Activated T-helper 2 cell treated with anti-CD3 and anti-CD28 coated beads, Interferon-gamma antibody, Interleukin-2, Interleukin-4, amounts not matched to agents 10 μg/mL and 5 μg/mL and 100 μg/mL, durations not matched to agents 14 hours and 24 hours and 36 hours (primary cell): ENCODE data around the gene GINS1. TPM values are rescaled to one million over a fixed set of nuclear protein-coding genes. Genes with fewer than 3 reads are reported as not detected.

Source experiments
- DNase-seq: peaks from one replicate; pipeline ENCODE4 v3.0.0; 2021; ENCODE audit warnings: low spot score
- H3K27ac Mint-ChIP-seq: one replicate; pipeline ENCODE4 v1.8.0; 2021; ENCODE audit warnings: mixed read lengths
- H3K27me3 Mint-ChIP-seq: one replicate; pipeline ENCODE4 v1.8.0; 2021; ENCODE audit warnings: low read depth, mixed read lengths
- H3K36me3 Mint-ChIP-seq: one replicate; pipeline ENCODE4 v1.8.0; 2021; ENCODE audit warnings: low read depth, mixed read lengths
- H3K4me1 Mint-ChIP-seq: one replicate; pipeline ENCODE4 v1.8.0; 2021; ENCODE audit warnings: low read depth, mixed read lengths
- H3K4me3 Mint-ChIP-seq: one replicate; pipeline ENCODE4 v1.8.0; 2021; ENCODE audit warnings: low read depth, mild to moderate bottlenecking, moderate library complexity, mixed read lengths
- H3K9me3 Mint-ChIP-seq: one replicate; pipeline ENCODE4 v1.8.0; 2021; ENCODE audit warnings: mixed read lengths
- intact Hi-C: fragments of 100-400 bp; cut with micrococcal nuclease; formaldehyde crosslinking; loops from one replicate; pipeline ENCODE4 v1.15.1; 2023
- total RNA-seq: library from RNA; stranded (reverse); gene quantifications from 2 replicates; pipeline ENCODE4 v1.2.3, GENCODE V29; 2022

GINS1 gene
- total RNA-seq, 1 donor from 2014 or later = 36.3 TPM

- H3K9me3 Mint-ChIP-seq = no peaks in the 10 kb centered on the region
- DNase-seq = no peak
- H3K36me3 Mint-ChIP-seq = no peaks in the 10 kb centered on the region
- intact Hi-C loops = no loop called here
- no peak overlapping the region for H3K27ac Mint-ChIP-seq
- no peaks in the 10 kb centered on the region for H3K4me1 Mint-ChIP-seq
- no peaks in the 10 kb centered on the region for H3K27me3 Mint-ChIP-seq
- no peak overlapping the region for H3K4me3 Mint-ChIP-seq
These were observed 71.6 kb downstream of the GINS1 start for GRCh38 chr20:25478889-25479568.

GRCh38 chr20:25479638-25480037 lies 72.2 kb downstream of the GINS1 start:
- Mint-ChIP-seq H3K27ac (no peak overlapping the region), H3K27me3 (no peaks in the 10 kb centered on the region), H3K4me1 (peaks cover 2% of the 10 kb centered on the region), H3K4me3 (no peak overlapping the region), H3K9me3 (no peaks in the 10 kb centered on the region), H3K36me3 (no peaks in the 10 kb centered on the region)
- DNase-seq = no peak
- intact Hi-C loops = no loop called here

GRCh38 chr20:25480156-25480555 lies 72.7 kb downstream of the GINS1 start:
- H3K27ac Mint-ChIP-seq = no peak overlapping the region
- no peaks in the 10 kb centered on the region for H3K36me3 Mint-ChIP-seq
- no peak for DNase-seq
- no peak overlapping the region for H3K4me3 Mint-ChIP-seq
- H3K4me1 Mint-ChIP-seq = peaks cover 7% of the 10 kb centered on the region
- intact Hi-C loops = no loop called here
- no peaks in the 10 kb centered on the region for H3K9me3 Mint-ChIP-seq
- no peaks in the 10 kb centered on the region for H3K27me3 Mint-ChIP-seq

- no peaks in the 10 kb centered on the region for H3K36me3 Mint-ChIP-seq
- no peaks in the 10 kb centered on the region for H3K9me3 Mint-ChIP-seq
- peaks cover 9% of the 10 kb centered on the region for H3K4me1 Mint-ChIP-seq
- no peak for DNase-seq
- intact Hi-C loops = no loop called here
- no peaks in the 10 kb centered on the region for H3K27me3 Mint-ChIP-seq
- no peak overlapping the region for H3K4me3 Mint-ChIP-seq
- H3K27ac Mint-ChIP-seq = no peak overlapping the region
These were observed 73.3 kb downstream of the GINS1 start for GRCh38 chr20:25480797-25481196.

- intact Hi-C loops = no loop called here
- H3K36me3 Mint-ChIP-seq = no peaks in the 10 kb centered on the region
- H3K4me1 Mint-ChIP-seq = peaks cover 12% of the 10 kb centered on the region
- no peak overlapping the region for H3K4me3 Mint-ChIP-seq
- no peaks in the 10 kb centered on the region for H3K27me3 Mint-ChIP-seq
- no peak for DNase-seq
- H3K27ac Mint-ChIP-seq = no peak overlapping the region
- H3K9me3 Mint-ChIP-seq = no peaks in the 10 kb centered on the region
These were observed 73.9 kb downstream of the GINS1 start for GRCh38 chr20:25481235-25481917.

GRCh38 chr20:25481918-25482253 lies 74.4 kb downstream of the GINS1 start:
- intact Hi-C loops = no loop called here
- Mint-ChIP-seq H3K27ac (no peak overlapping the region), H3K4me1 (peaks cover 14% of the 10 kb centered on the region), H3K27me3 (no peaks in the 10 kb centered on the region), H3K36me3 (no peaks in the 10 kb centered on the region), H3K9me3 (no peaks in the 10 kb centered on the region), H3K4me3 (no peak overlapping the region)
- no peak for DNase-seq

GRCh38 chr20:25483431-25484132 lies 76.1 kb downstream of the GINS1 start:
- H3K9me3 Mint-ChIP-seq = no peaks in the 10 kb centered on the region
- H3K27me3 Mint-ChIP-seq = no peaks in the 10 kb centered on the region
- H3K4me1 Mint-ChIP-seq = peaks cover 14% of the 10 kb centered on the region
- DNase-seq = no peak
- no peak overlapping the region for H3K4me3 Mint-ChIP-seq
- H3K27ac Mint-ChIP-seq = no peak overlapping the region
- intact Hi-C loops = no loop called here
- no peaks in the 10 kb centered on the region for H3K36me3 Mint-ChIP-seq

GRCh38 chr20:25484224-25484846 lies 76.9 kb downstream of the GINS1 start:
- intact Hi-C loops = no loop called here
- Mint-ChIP-seq H3K36me3 (no peaks in the 10 kb centered on the region), H3K27ac (no peak overlapping the region), H3K9me3 (no peaks in the 10 kb centered on the region), H3K27me3 (no peaks in the 10 kb centered on the region), H3K4me3 (no peak overlapping the region), H3K4me1 (peaks cover 14% of the 10 kb centered on the region)
- DNase-seq = no peak

- Mint-ChIP-seq H3K4me3 (no peak overlapping the region), H3K27ac (no peak overlapping the region), H3K27me3 (no peaks in the 10 kb centered on the region), H3K9me3 (no peaks in the 10 kb centered on the region), H3K36me3 (no peaks in the 10 kb centered on the region), H3K4me1 (peaks cover 14% of the 10 kb centered on the region)
- DNase-seq = no peak
- intact Hi-C loops = no loop called here
These were observed 77.5 kb downstream of the GINS1 start for GRCh38 chr20:25484911-25485511.

GRCh38 chr20:25485872-25486271 lies 78.4 kb downstream of the GINS1 start:
- H3K27ac Mint-ChIP-seq = no peak overlapping the region
- peaks cover 14% of the 10 kb centered on the region for H3K4me1 Mint-ChIP-seq
- no peak overlapping the region for H3K4me3 Mint-ChIP-seq
- no peaks in the 10 kb centered on the region for H3K36me3 Mint-ChIP-seq
- DNase-seq = no peak
- no peaks in the 10 kb centered on the region for H3K27me3 Mint-ChIP-seq
- H3K9me3 Mint-ChIP-seq = no peaks in the 10 kb centered on the region
- intact Hi-C loops = no loop called here

- Mint-ChIP-seq H3K4me1 (peaks cover 14% of the 10 kb centered on the region), H3K36me3 (no peaks in the 10 kb centered on the region), H3K27me3 (no peaks in the 10 kb centered on the region), H3K27ac (no peak overlapping the region), H3K9me3 (no peaks in the 10 kb centered on the region), H3K4me3 (no peak overlapping the region)
- no peak for DNase-seq
- intact Hi-C loops = no loop called here
These were observed 78.9 kb downstream of the GINS1 start for GRCh38 chr20:25486377-25486776.

- H3K4me3 Mint-ChIP-seq = no peak overlapping the region
- H3K36me3 Mint-ChIP-seq = no peaks in the 10 kb centered on the region
- H3K27ac Mint-ChIP-seq = no peak overlapping the region
- no peaks in the 10 kb centered on the region for H3K9me3 Mint-ChIP-seq
- peaks cover 14% of the 10 kb centered on the region for H3K4me1 Mint-ChIP-seq
- intact Hi-C loops = no loop called here
- no peaks in the 10 kb centered on the region for H3K27me3 Mint-ChIP-seq
- no peak for DNase-seq
These were observed 79.8 kb downstream of the GINS1 start for GRCh38 chr20:25487306-25487705.
